ENCODE results near the gene DISC1.

The DISC1 gene

GRCh38 chr1:231708394-231708793, 81.8 kb downstream of the DISC1 start:
- no peak for DNase-seq (ENCODE audit: low spot score)
- H3K9me3 ChIP-seq (replicated peaks in 1 of 2; ENCODE audit: control insufficient read depth in 2 of 2, insufficient read depth in 1 of 2, low read depth in 1 of 2, low read length in 2 of 2), result no peaks in the 10 kb centered on the region
- no peak overlapping the region for H4K8ac ChIP-seq (ENCODE audit: low read depth, low read length)
- H3K14ac ChIP-seq (ENCODE audit: low read length), result peak overlapping the region; percentile 14
- H3K23ac ChIP-seq (ENCODE audit: low read depth, low read length, poor library complexity), result no peak overlapping the region
- H2BK12ac ChIP-seq (ENCODE audit: low read length), result no peak overlapping the region
- no peak overlapping the region for H2BK120ac ChIP-seq (ENCODE audit: low read depth, low read length)
- no peak overlapping the region for H2BK15ac ChIP-seq (ENCODE audit: low read length)
- H3K79me1 ChIP-seq (ENCODE audit: low read depth, low read length), result no peaks in the 10 kb centered on the region
- H2AFZ ChIP-seq (ENCODE audit: low read length), result no peak overlapping the region
- no peak overlapping the region for H4K91ac ChIP-seq (ENCODE audit: low read depth, low read length, poor library complexity)
- no peak overlapping the region for H3K4me3 ChIP-seq (ENCODE audit: low read length in 2 of 2)
- H2AK5ac ChIP-seq (ENCODE audit: low read depth, low read length), result no peak overlapping the region
- no CpG with 5 or more reads among the region's 6 CpGs for WGBS, 2 donors (ENCODE audit: extremely low coverage in 2 of 2, insufficient read length in 2 of 2, insufficient replicate concordance in 1 of 2)
- H3K4me2 ChIP-seq (ENCODE audit: insufficient read depth, low read length, poor library complexity, severe bottlenecking), result no peak overlapping the region
- no peaks in the 10 kb centered on the region for H3K4me1 ChIP-seq (ENCODE audit: control insufficient read depth in 2 of 2, insufficient read depth in 1 of 2, low read depth in 1 of 2, low read length in 2 of 2)
- H3K27me3 ChIP-seq (ENCODE audit: control insufficient read depth in 3 of 3, insufficient read depth in 3 of 3, low read depth in 1 of 3, low read length in 3 of 3), result no peaks in the 10 kb centered on the region
- no peak overlapping the region for H2BK5ac ChIP-seq (ENCODE audit: low read length)
- H3K36me3 ChIP-seq (replicated peaks in 1 of 2; ENCODE audit: control insufficient read depth in 2 of 2, insufficient read depth in 2 of 2, low read length in 2 of 2), result no peaks in the 10 kb centered on the region
- no peak overlapping the region for H3K18ac ChIP-seq (ENCODE audit: low read length)
- no peak overlapping the region for H3K27ac ChIP-seq (replicated peaks; ENCODE audit: low read length)
- no peak overlapping the region for H3K9ac ChIP-seq (ENCODE audit: low read depth, low read length, poor library complexity)
- H3K4ac ChIP-seq (ENCODE audit: low read length), result no peak overlapping the region

GRCh38 chr1:231714440-231714839, 87.8 kb downstream of the DISC1 start:
- Histone ChIP-seq H3K9me3 (replicated peaks in 1 of 2; ENCODE audit: control insufficient read depth in 2 of 2, insufficient read depth in 1 of 2, low read depth in 1 of 2, low read length in 2 of 2) (no peaks in the 10 kb centered on the region), H4K8ac (ENCODE audit: low read depth, low read length) (no peak overlapping the region), H3K4me3 (ENCODE audit: low read length in 2 of 2) (no peak overlapping the region), H2AK5ac (ENCODE audit: low read depth, low read length) (no peak overlapping the region), H3K23ac (ENCODE audit: low read depth, low read length, poor library complexity) (no peak overlapping the region), H2BK15ac (ENCODE audit: low read length) (no peak overlapping the region), H3K4me2 (ENCODE audit: insufficient read depth, low read length, poor library complexity, severe bottlenecking) (no peak overlapping the region), H3K4ac (ENCODE audit: low read length) (no peak overlapping the region), H3K27me3 (ENCODE audit: control insufficient read depth in 3 of 3, insufficient read depth in 3 of 3, low read depth in 1 of 3, low read length in 3 of 3) (no peaks in the 10 kb centered on the region), H2BK120ac (ENCODE audit: low read depth, low read length) (no peak overlapping the region), H2AFZ (ENCODE audit: low read length) (no peak overlapping the region), H2BK12ac (ENCODE audit: low read length) (no peak overlapping the region), H2BK5ac (ENCODE audit: low read length) (no peak overlapping the region), H3K18ac (ENCODE audit: low read length) (no peak overlapping the region), H3K36me3 (replicated peaks in 1 of 2; ENCODE audit: control insufficient read depth in 2 of 2, insufficient read depth in 2 of 2, low read length in 2 of 2) (no peaks in the 10 kb centered on the region), H3K79me1 (ENCODE audit: low read depth, low read length) (no peaks in the 10 kb centered on the region), H3K4me1 (ENCODE audit: control insufficient read depth in 2 of 2, insufficient read depth in 1 of 2, low read depth in 1 of 2, low read length in 2 of 2) (peaks cover 0 to 3% of the 10 kb centered on the region in 2 donors), H3K9ac (ENCODE audit: low read depth, low read length, poor library complexity) (no peak overlapping the region), H4K91ac (ENCODE audit: low read depth, low read length, poor library complexity) (no peak overlapping the region), H3K14ac (ENCODE audit: low read length) (no peak overlapping the region), H3K27ac (replicated peaks; ENCODE audit: low read length) (no peak overlapping the region)
- DNase-seq (ENCODE audit: low spot score), result no peak

GRCh38 chr1:231715816-231716722, 89.5 kb downstream of the DISC1 start:
- Histone ChIP-seq H2AK5ac (ENCODE audit: low read depth, low read length) (no peak overlapping the region), H4K8ac (ENCODE audit: low read depth, low read length) (no peak overlapping the region), H3K79me1 (ENCODE audit: low read depth, low read length) (no peaks in the 10 kb centered on the region), H3K4me1 (ENCODE audit: control insufficient read depth in 2 of 2, insufficient read depth in 1 of 2, low read depth in 1 of 2, low read length in 2 of 2) (peaks cover 0 to 3% of the 10 kb centered on the region in 2 donors), H3K9ac (ENCODE audit: low read depth, low read length, poor library complexity) (no peak overlapping the region), H3K9me3 (replicated peaks in 1 of 2; ENCODE audit: control insufficient read depth in 2 of 2, insufficient read depth in 1 of 2, low read depth in 1 of 2, low read length in 2 of 2) (no peaks in the 10 kb centered on the region), H3K27me3 (ENCODE audit: control insufficient read depth in 3 of 3, insufficient read depth in 3 of 3, low read depth in 1 of 3, low read length in 3 of 3) (no peaks in the 10 kb centered on the region), H3K36me3 (replicated peaks in 1 of 2; ENCODE audit: control insufficient read depth in 2 of 2, insufficient read depth in 2 of 2, low read length in 2 of 2) (no peaks in the 10 kb centered on the region), H3K4me3 (ENCODE audit: low read length in 2 of 2) (no peak overlapping the region), H2BK15ac (ENCODE audit: low read length) (no peak overlapping the region), H3K4ac (ENCODE audit: low read length) (no peak overlapping the region), H3K27ac (replicated peaks; ENCODE audit: low read length) (no peak overlapping the region), H3K14ac (ENCODE audit: low read length) (no peak overlapping the region), H3K23ac (ENCODE audit: low read depth, low read length, poor library complexity) (no peak overlapping the region), H2BK12ac (ENCODE audit: low read length) (no peak overlapping the region), H2BK120ac (ENCODE audit: low read depth, low read length) (no peak overlapping the region), H4K91ac (ENCODE audit: low read depth, low read length, poor library complexity) (no peak overlapping the region), H3K4me2 (ENCODE audit: insufficient read depth, low read length, poor library complexity, severe bottlenecking) (no peak overlapping the region), H3K18ac (ENCODE audit: low read length) (no peak overlapping the region), H2BK5ac (ENCODE audit: low read length) (no peak overlapping the region), H2AFZ (ENCODE audit: low read length) (no peak overlapping the region)
- WGBS, 2 donors (ENCODE audit: extremely low coverage in 2 of 2, insufficient read length in 2 of 2, insufficient replicate concordance in 1 of 2), result no CpG with 5 or more reads among the region's 8 CpGs
- DNase-seq (ENCODE audit: low spot score), result no peak

GRCh38 chr1:231716879-231717278, 90.3 kb downstream of the DISC1 start:
- Histone ChIP-seq H3K4me2 (ENCODE audit: insufficient read depth, low read length, poor library complexity, severe bottlenecking) (no peak overlapping the region), H4K91ac (ENCODE audit: low read depth, low read length, poor library complexity) (no peak overlapping the region), H3K4ac (ENCODE audit: low read length) (no peak overlapping the region), H3K79me1 (ENCODE audit: low read depth, low read length) (no peaks in the 10 kb centered on the region), H3K23ac (ENCODE audit: low read depth, low read length, poor library complexity) (no peak overlapping the region), H3K18ac (ENCODE audit: low read length) (no peak overlapping the region), H3K27ac (replicated peaks; ENCODE audit: low read length) (no peak overlapping the region), H2AK5ac (ENCODE audit: low read depth, low read length) (no peak overlapping the region), H3K36me3 (replicated peaks in 1 of 2; ENCODE audit: control insufficient read depth in 2 of 2, insufficient read depth in 2 of 2, low read length in 2 of 2) (no peaks in the 10 kb centered on the region), H2BK120ac (ENCODE audit: low read depth, low read length) (no peak overlapping the region), H3K9me3 (replicated peaks in 1 of 2; ENCODE audit: control insufficient read depth in 2 of 2, insufficient read depth in 1 of 2, low read depth in 1 of 2, low read length in 2 of 2) (no peaks in the 10 kb centered on the region), H3K4me3 (ENCODE audit: low read length in 2 of 2) (no peak overlapping the region), H3K27me3 (ENCODE audit: control insufficient read depth in 3 of 3, insufficient read depth in 3 of 3, low read depth in 1 of 3, low read length in 3 of 3) (no peaks in the 10 kb centered on the region), H2AFZ (ENCODE audit: low read length) (no peak overlapping the region), H3K4me1 (ENCODE audit: control insufficient read depth in 2 of 2, insufficient read depth in 1 of 2, low read depth in 1 of 2, low read length in 2 of 2) (peaks cover 0 to 3% of the 10 kb centered on the region in 2 donors), H2BK15ac (ENCODE audit: low read length) (no peak overlapping the region), H2BK12ac (ENCODE audit: low read length) (no peak overlapping the region), H4K8ac (ENCODE audit: low read depth, low read length) (no peak overlapping the region), H3K9ac (ENCODE audit: low read depth, low read length, poor library complexity) (no peak overlapping the region), H2BK5ac (ENCODE audit: low read length) (no peak overlapping the region), H3K14ac (ENCODE audit: low read length) (no peak overlapping the region)
- DNase-seq (ENCODE audit: low spot score), result no peak
- no CpG with 5 or more reads among the region's 3 CpGs for WGBS, 2 donors (ENCODE audit: extremely low coverage in 2 of 2, insufficient read length in 2 of 2, insufficient replicate concordance in 1 of 2)

Data from neuronal stem cell (in vitro differentiated cells).